Measurements from ENCODE around the gene CHAT. TPM values are rescaled to one million over a fixed set of nuclear protein-coding genes. Genes with fewer than 3 reads are reported as not detected.

CHAT gene
- total RNA-seq, 5 donors from 2014 or later (not counting 1 experiment from before 2014, with no cell fraction given): not detected

GRCh38 chr10:49625411-49625810, 11.6 kb downstream of the CHAT start:
- Mint-ChIP-seq H3K9me3 (no peaks in the 10 kb centered on the region), H3K4me1 (no peaks in the 10 kb centered on the region), H3K4me3 (no peak overlapping the region), H3K27me3 (peaks cover 6 to 11% of the 10 kb centered on the region in 2 donors), H3K27ac (no peak overlapping the region), H3K36me3 (no peaks in the 10 kb centered on the region)
- POLR2A ChIA-PET: no interaction called here
- Histone ChIP-seq H3K36me3 (ENCODE audit: control insufficient read depth in 2 of 2, extremely low read depth in 1 of 2, insufficient read depth in 1 of 2, low read length in 1 of 2) (no peaks in the 10 kb centered on the region), H3K9me3 (no peaks in the 10 kb centered on the region), H3K4me3 (ENCODE audit: control insufficient read depth in 1 of 2, extremely low read depth in 1 of 2, low read length in 1 of 2) (no peak overlapping the region), H3K4me1 (ENCODE audit: control insufficient read depth in 1 of 2, extremely low read depth in 1 of 2, insufficient read depth in 2 of 2, low read length in 2 of 2) (no peaks in the 10 kb centered on the region), H3K27ac (ENCODE audit: low read length) (no peak overlapping the region), H3K27me3 (replicated peaks in 1 of 2; ENCODE audit: control insufficient read depth in 2 of 2, extremely low read depth in 1 of 2, insufficient read depth in 2 of 2, low read length in 1 of 2) (peaks cover 0 to 27% of the 10 kb centered on the region in 2 experiments)
- 85% methylated on average over 10 of the region's 10 CpGs for WGBS (ENCODE audit: insufficient coverage)
- CTCF ChIA-PET: no interaction called here
- DNase-seq: no peak
- ATAC-seq (replicated peaks in 1 of 4): no peak

- DNase-seq: no peak
- H3K36me3 ChIP-seq (ENCODE audit: control insufficient read depth in 2 of 2, extremely low read depth in 1 of 2, insufficient read depth in 1 of 2, low read length in 1 of 2): no peaks in the 10 kb centered on the region
- H3K4me3 Mint-ChIP-seq: no peak overlapping the region
- no peak overlapping the region for H3K27ac ChIP-seq (ENCODE audit: low read length)
- no peaks in the 10 kb centered on the region for H3K36me3 Mint-ChIP-seq
- no peaks in the 10 kb centered on the region for H3K4me1 Mint-ChIP-seq
- no peaks in the 10 kb centered on the region for H3K9me3 Mint-ChIP-seq
- H3K9me3 ChIP-seq: no peaks in the 10 kb centered on the region
- H3K27ac Mint-ChIP-seq: no peak overlapping the region
- POLR2A ChIA-PET: no interaction called here
- H3K4me1 ChIP-seq (ENCODE audit: control insufficient read depth in 1 of 2, extremely low read depth in 1 of 2, insufficient read depth in 2 of 2, low read length in 2 of 2): no peaks in the 10 kb centered on the region
- H3K27me3 Mint-ChIP-seq: peaks cover 6 to 7% of the 10 kb centered on the region in 2 donors
- WGBS (ENCODE audit: insufficient coverage): 60% methylated on average over 1 of the region's 7 CpGs
- CTCF ChIA-PET: no interaction called here
- peaks cover 0 to 22% of the 10 kb centered on the region in 2 experiments for H3K27me3 ChIP-seq (replicated peaks in 1 of 2; ENCODE audit: control insufficient read depth in 2 of 2, extremely low read depth in 1 of 2, insufficient read depth in 2 of 2, low read length in 1 of 2)
- ATAC-seq (replicated peaks in 1 of 4): no peak
- no peak overlapping the region for H3K4me3 ChIP-seq (ENCODE audit: control insufficient read depth in 1 of 2, extremely low read depth in 1 of 2, low read length in 1 of 2)
Observed at GRCh38 chr10:49627038-49627437, 13.2 kb downstream of the CHAT start.

- POLR2A ChIA-PET: no interaction called here
Observed at GRCh38 chr10:49627644-49628247, 13.9 kb downstream of the CHAT start.

GRCh38 chr10:49628599-49628998, 14.8 kb downstream of the CHAT start:
- Histone ChIP-seq H3K36me3 (ENCODE audit: control insufficient read depth in 2 of 2, extremely low read depth in 1 of 2, insufficient read depth in 1 of 2, low read length in 1 of 2) (no peaks in the 10 kb centered on the region), H3K4me3 (ENCODE audit: control insufficient read depth in 1 of 2, extremely low read depth in 1 of 2, low read length in 1 of 2) (no peak overlapping the region), H3K27me3 (replicated peaks in 1 of 2; ENCODE audit: control insufficient read depth in 2 of 2, extremely low read depth in 1 of 2, insufficient read depth in 2 of 2, low read length in 1 of 2) (peaks cover 0 to 20% of the 10 kb centered on the region in 2 experiments), H3K9me3 (no peaks in the 10 kb centered on the region), H3K4me1 (ENCODE audit: control insufficient read depth in 1 of 2, extremely low read depth in 1 of 2, insufficient read depth in 2 of 2, low read length in 2 of 2) (no peaks in the 10 kb centered on the region), H3K27ac (ENCODE audit: low read length) (no peak overlapping the region)
- H3K9me3 Mint-ChIP-seq: no peaks in the 10 kb centered on the region
- H3K36me3 Mint-ChIP-seq: no peaks in the 10 kb centered on the region
- no peaks in the 10 kb centered on the region for H3K4me1 Mint-ChIP-seq
- ATAC-seq (replicated peaks in 1 of 4) (no peak), DNase-seq (no peak)
- ChIA-PET POLR2A (no interaction called here), CTCF (no interaction called here)
- WGBS (ENCODE audit: insufficient coverage): 73% methylated on average over 4 of the region's 8 CpGs
- H3K4me3 Mint-ChIP-seq: no peak overlapping the region
- H3K27me3 Mint-ChIP-seq: peaks cover 4 to 5% of the 10 kb centered on the region in 2 donors
- H3K27ac Mint-ChIP-seq: no peak overlapping the region

More at GRCh38 chr10:49627644-49628247, 13.9 kb downstream of the CHAT start:
- 88% methylated on average over 12 of the region's 18 CpGs for WGBS (ENCODE audit: insufficient coverage)
- no peaks in the 10 kb centered on the region for H3K36me3 Mint-ChIP-seq
- H3K4me1 Mint-ChIP-seq: no peaks in the 10 kb centered on the region
- no peak overlapping the region for H3K27ac Mint-ChIP-seq
- Histone ChIP-seq H3K27ac (ENCODE audit: low read length) (no peak overlapping the region), H3K27me3 (replicated peaks in 1 of 2; ENCODE audit: control insufficient read depth in 2 of 2, extremely low read depth in 1 of 2, insufficient read depth in 2 of 2, low read length in 1 of 2) (peaks cover 0 to 24% of the 10 kb centered on the region in 2 experiments), H3K4me3 (ENCODE audit: control insufficient read depth in 1 of 2, extremely low read depth in 1 of 2, low read length in 1 of 2) (no peak overlapping the region), H3K9me3 (no peaks in the 10 kb centered on the region), H3K36me3 (ENCODE audit: control insufficient read depth in 2 of 2, extremely low read depth in 1 of 2, insufficient read depth in 1 of 2, low read length in 1 of 2) (no peaks in the 10 kb centered on the region), H3K4me1 (ENCODE audit: control insufficient read depth in 1 of 2, extremely low read depth in 1 of 2, insufficient read depth in 2 of 2, low read length in 2 of 2) (no peaks in the 10 kb centered on the region)
- DNase-seq (no peak), ATAC-seq (replicated peaks in 1 of 4) (no peak)
- no peaks in the 10 kb centered on the region for H3K9me3 Mint-ChIP-seq
- H3K27me3 Mint-ChIP-seq: peaks cover 5 to 6% of the 10 kb centered on the region in 2 donors
- CTCF ChIA-PET: no interaction called here
- H3K4me3 Mint-ChIP-seq: no peak overlapping the region

GRCh38 chr10:49629431-49629881, 15.6 kb downstream of the CHAT start:
- no peak for ATAC-seq (replicated peaks in 1 of 4)
- Mint-ChIP-seq H3K9me3 (no peaks in the 10 kb centered on the region), H3K27ac (no peak overlapping the region), H3K4me1 (no peaks in the 10 kb centered on the region), H3K4me3 (no peak overlapping the region), H3K27me3 (peaks cover 0 to 3% of the 10 kb centered on the region in 2 donors), H3K36me3 (no peaks in the 10 kb centered on the region)
- Histone ChIP-seq H3K9me3 (no peaks in the 10 kb centered on the region), H3K4me1 (ENCODE audit: control insufficient read depth in 1 of 2, extremely low read depth in 1 of 2, insufficient read depth in 2 of 2, low read length in 2 of 2) (no peaks in the 10 kb centered on the region), H3K36me3 (ENCODE audit: control insufficient read depth in 2 of 2, extremely low read depth in 1 of 2, insufficient read depth in 1 of 2, low read length in 1 of 2) (no peaks in the 10 kb centered on the region), H3K4me3 (ENCODE audit: control insufficient read depth in 1 of 2, extremely low read depth in 1 of 2, low read length in 1 of 2) (no peak overlapping the region), H3K27me3 (replicated peaks in 1 of 2; ENCODE audit: control insufficient read depth in 2 of 2, extremely low read depth in 1 of 2, insufficient read depth in 2 of 2, low read length in 1 of 2) (peaks cover 0 to 20% of the 10 kb centered on the region in 2 experiments), H3K27ac (ENCODE audit: low read length) (no peak overlapping the region)
- no peak for DNase-seq
- POLR2A ChIA-PET: no interaction called here
- CTCF ChIA-PET: no interaction called here
- 100% methylated on average over 3 of the region's 9 CpGs for WGBS (ENCODE audit: insufficient coverage)

GRCh38 chr10:49631975-49632374, 18.1 kb downstream of the CHAT start:
- H3K27me3 Mint-ChIP-seq: peaks cover 0 to 5% of the 10 kb centered on the region in 2 donors
- ChIA-PET POLR2A (no interaction called here), CTCF (no interaction called here)
- Histone ChIP-seq H3K4me3 (ENCODE audit: control insufficient read depth in 1 of 2, extremely low read depth in 1 of 2, low read length in 1 of 2) (no peak overlapping the region), H3K27ac (ENCODE audit: low read length) (no peak overlapping the region), H3K36me3 (ENCODE audit: control insufficient read depth in 2 of 2, extremely low read depth in 1 of 2, insufficient read depth in 1 of 2, low read length in 1 of 2) (no peaks in the 10 kb centered on the region), H3K4me1 (ENCODE audit: control insufficient read depth in 1 of 2, extremely low read depth in 1 of 2, insufficient read depth in 2 of 2, low read length in 2 of 2) (no peaks in the 10 kb centered on the region), H3K9me3 (no peaks in the 10 kb centered on the region), H3K27me3 (replicated peaks in 1 of 2; ENCODE audit: control insufficient read depth in 2 of 2, extremely low read depth in 1 of 2, insufficient read depth in 2 of 2, low read length in 1 of 2) (peaks cover 2 to 11% of the 10 kb centered on the region in 2 experiments)
- no peak overlapping the region for H3K27ac Mint-ChIP-seq
- DNase-seq: no peak
- H3K9me3 Mint-ChIP-seq: no peaks in the 10 kb centered on the region
- no peaks in the 10 kb centered on the region for H3K36me3 Mint-ChIP-seq
- no peaks in the 10 kb centered on the region for H3K4me1 Mint-ChIP-seq
- no peak overlapping the region for H3K4me3 Mint-ChIP-seq
- no peak for ATAC-seq (replicated peaks in 1 of 4)
- 94% methylated on average over 4 of the region's 6 CpGs for WGBS (ENCODE audit: insufficient coverage)

Measured in T-cell (primary cell).